Brain microvascular endothelial cell (primary cell): ENCODE data around the gene MRRF.

Experiments
- DNase-seq: peaks from one replicate; pipeline ENCODE4 v3.0.0-alpha.2; 2020
- H3K27ac ChIP-seq: fragments of 250-450 bp; sonication (Bioruptor Pico); 2 replicates; pipeline ENCODE4 v1.5.1; 2020; ENCODE audit warnings: mild to moderate bottlenecking, moderate library complexity
- H3K27me3 ChIP-seq: fragments of 250-450 bp; sonication (Bioruptor Pico); replicated peaks from 2 replicates; pipeline ENCODE4 v1.5.1; 2020; ENCODE audit warnings: mild to moderate bottlenecking
- H3K36me3 ChIP-seq: fragments of 250-450 bp; sonication (Bioruptor Pico); replicated peaks from 2 replicates; pipeline ENCODE4 v1.5.1; 2020; ENCODE audit warnings: mild to moderate bottlenecking
- H3K4me3 ChIP-seq: 2 replicates; pipeline ENCODE4 v1.5.1; 2011; ENCODE audit warnings: low read depth, mild to moderate bottlenecking, control low read depth, low read length, moderate library complexity
- in situ Hi-C: cut with HindIII; loops from 2 replicates; pipeline ENCODE4 v1.10.0; 2017; ENCODE audit warnings: low sequenced_read_pairs, low pct_ligation_motif_present
- TF ChIP-seq, protein P1 (sequence below): IDR thresholded peaks from 2 replicates; pipeline ENCODE4 v1.5.1; 2011; ENCODE audit warnings: low read depth, mild to moderate bottlenecking, moderate library complexity, low read length, control low read depth, inconsistent platforms; ENCODE audit errors: missing control alignments

MRRF gene

DNA sequence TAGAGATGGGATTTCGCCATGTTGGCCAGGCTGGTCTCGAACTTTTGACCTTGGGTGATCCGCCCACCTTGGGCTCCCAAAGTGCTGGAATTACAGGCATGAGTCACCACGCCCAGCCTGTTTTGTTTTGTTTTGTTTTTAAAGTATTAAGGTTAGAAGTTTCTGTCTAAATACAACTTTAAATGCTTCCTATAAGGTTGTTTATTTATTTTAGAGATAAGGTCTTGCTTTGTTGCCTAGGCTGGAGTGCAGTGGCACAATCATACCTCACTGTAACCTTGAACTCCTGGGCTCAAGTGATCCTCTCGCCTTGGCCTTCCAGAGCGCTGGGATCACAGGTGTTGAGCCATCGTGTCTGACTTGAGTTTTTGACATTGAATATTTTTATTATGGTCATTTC is 11.4 kb downstream of the MRRF start:
- no peak for DNase-seq
- in situ Hi-C loops, result no loop called here
- Histone ChIP-seq H3K36me3 (peaks cover 9% of the 10 kb centered on the region), H3K27ac (no peak overlapping the region), H3K27me3 (no peaks in the 10 kb centered on the region), H3K4me3 (no peak overlapping the region)
- TF ChIP-seq, protein P1, sequence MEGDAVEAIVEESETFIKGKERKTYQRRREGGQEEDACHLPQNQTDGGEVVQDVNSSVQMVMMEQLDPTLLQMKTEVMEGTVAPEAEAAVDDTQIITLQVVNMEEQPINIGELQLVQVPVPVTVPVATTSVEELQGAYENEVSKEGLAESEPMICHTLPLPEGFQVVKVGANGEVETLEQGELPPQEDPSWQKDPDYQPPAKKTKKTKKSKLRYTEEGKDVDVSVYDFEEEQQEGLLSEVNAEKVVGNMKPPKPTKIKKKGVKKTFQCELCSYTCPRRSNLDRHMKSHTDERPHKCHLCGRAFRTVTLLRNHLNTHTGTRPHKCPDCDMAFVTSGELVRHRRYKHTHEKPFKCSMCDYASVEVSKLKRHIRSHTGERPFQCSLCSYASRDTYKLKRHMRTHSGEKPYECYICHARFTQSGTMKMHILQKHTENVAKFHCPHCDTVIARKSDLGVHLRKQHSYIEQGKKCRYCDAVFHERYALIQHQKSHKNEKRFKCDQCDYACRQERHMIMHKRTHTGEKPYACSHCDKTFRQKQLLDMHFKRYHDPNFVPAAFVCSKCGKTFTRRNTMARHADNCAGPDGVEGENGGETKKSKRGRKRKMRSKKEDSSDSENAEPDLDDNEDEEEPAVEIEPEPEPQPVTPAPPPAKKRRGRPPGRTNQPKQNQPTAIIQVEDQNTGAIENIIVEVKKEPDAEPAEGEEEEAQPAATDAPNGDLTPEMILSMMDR, result no peak

DNA sequence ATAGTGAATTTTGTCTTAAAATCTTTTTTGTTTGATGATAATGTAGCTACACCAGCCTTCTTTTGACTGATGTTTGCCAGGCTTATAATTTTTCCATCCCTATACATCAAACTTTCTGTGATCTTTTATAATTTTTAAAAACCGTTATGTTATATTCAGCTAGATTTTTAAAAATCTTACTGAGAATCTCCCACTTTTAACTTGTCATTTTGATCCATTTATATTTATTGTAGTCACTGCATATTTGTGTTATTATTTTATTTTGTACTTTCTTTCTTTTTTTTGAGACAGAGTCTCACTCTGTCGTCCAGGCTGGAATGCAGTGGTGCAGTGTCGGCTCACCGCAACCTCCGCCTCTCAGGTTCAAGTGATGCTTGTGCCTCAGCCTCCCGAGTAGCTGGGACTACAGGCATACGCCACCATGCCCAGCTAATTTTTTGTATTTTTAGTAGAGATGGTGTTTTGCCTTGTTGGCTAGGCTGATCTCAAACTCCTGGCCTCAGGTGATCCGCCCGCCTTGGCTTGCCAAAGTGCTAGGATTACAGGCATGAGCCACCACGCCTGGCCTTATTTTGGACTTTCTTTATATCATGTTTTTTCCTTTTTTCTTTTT is 12.7 kb downstream of the MRRF start:
- no peak for DNase-seq
- in situ Hi-C loops, result no loop called here
- Histone ChIP-seq H3K36me3 (peaks cover 10% of the 10 kb centered on the region), H3K27ac (no peak overlapping the region), H3K4me3 (no peak overlapping the region), H3K27me3 (no peaks in the 10 kb centered on the region)
- TF ChIP-seq, protein P1, result no peak

DNA sequence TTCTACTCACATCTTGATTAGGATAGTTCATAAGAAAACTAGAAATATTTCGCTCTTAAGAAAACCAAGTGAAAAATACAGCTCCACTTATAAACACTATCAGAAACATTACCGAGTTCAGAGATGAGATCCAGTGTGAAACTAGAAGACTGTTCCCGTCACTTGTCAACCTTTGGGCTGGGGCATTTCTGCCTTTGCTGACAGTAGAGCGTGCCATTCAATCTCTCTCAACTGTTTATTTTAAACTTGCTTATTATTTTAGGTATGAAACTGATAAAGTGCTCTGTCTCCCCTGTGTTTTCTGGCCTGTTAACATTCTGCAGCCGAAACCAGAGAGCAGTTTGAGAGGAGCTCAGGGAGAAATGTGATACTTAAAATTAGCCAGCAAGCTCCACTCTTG is 16.7 kb downstream of the MRRF start:
- Histone ChIP-seq H3K36me3 (peaks cover 15% of the 10 kb centered on the region), H3K27me3 (no peaks in the 10 kb centered on the region), H3K27ac (no peak overlapping the region), H3K4me3 (no peak overlapping the region)
- in situ Hi-C loops, result no loop called here
- no peak for DNase-seq
- TF ChIP-seq, protein P1, result no peak

DNA sequence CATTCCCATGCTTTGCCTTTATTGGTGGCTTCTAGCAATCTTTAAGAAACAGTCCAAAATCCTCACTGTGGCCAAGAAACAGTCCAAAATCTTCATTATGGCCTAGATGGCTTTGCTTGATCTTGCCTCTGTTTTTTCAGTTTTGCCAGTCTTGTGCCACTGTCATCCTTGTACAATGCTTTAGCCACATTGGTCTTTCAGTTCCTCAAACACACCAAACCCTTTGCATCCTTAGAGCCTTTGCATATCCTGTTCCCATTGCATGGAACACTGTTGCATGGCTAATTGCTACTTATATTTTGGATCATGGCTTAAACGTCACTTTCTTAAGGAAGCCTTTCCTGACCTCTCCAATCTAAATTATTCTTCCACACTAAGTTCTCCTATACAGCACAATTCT is 22.1 kb downstream of the MRRF start:
- Histone ChIP-seq H3K27ac (no peak overlapping the region), H3K4me3 (no peak overlapping the region), H3K36me3 (peaks cover 22% of the 10 kb centered on the region), H3K27me3 (no peaks in the 10 kb centered on the region)
- DNase-seq, result no peak
- TF ChIP-seq, protein P1, result no peak
- in situ Hi-C loops, result no loop called here

DNA sequence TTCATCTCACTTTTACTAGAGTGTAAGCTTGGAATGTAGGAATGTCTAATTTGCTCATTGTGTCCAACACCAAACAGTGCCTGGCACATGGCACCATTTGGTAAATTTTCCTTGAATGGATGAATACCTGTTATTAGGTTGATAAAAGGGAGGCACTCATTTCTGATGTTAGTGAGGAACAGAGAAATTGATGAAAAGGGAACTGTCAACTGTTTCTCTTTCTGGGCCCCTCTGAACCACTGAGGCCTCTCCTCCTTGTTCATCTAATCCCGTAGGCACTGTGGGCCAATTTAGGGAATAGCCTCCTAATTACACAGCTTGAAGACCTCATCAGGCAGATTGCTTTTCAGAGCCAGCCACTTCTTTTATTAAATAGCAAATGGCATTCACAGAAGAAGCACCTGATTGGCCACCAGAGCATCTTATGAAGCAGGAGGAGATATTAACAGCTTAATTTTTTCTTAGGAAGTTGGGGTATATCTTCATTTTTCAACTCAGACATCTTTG is 22.6 kb downstream of the MRRF start:
- in situ Hi-C loops, result no loop called here
- no peak overlapping the region for H3K27ac ChIP-seq
- TF ChIP-seq, protein P1, result no peak
- no peaks in the 10 kb centered on the region for H3K27me3 ChIP-seq
- no peak for DNase-seq
- no peak overlapping the region for H3K4me3 ChIP-seq
- peaks cover 23% of the 10 kb centered on the region for H3K36me3 ChIP-seq

DNA sequence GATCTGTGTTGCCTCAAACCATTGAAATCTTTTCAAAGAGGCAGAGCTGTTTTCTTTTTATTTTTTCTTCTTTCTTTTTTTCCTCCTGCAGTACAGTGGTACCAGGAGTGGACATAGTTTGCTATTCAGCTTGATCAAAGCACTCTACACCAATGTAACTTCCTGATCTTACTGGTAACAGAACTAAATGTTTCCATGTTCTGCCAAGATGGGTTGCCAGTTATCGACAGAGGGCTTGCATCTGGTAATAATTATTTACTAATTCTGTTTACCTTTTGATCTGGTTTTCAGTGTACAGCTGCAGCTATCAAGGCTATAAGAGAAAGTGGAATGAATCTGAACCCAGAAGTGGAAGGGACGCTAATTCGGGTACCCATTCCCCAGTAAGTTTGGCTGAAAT is 26.8 kb downstream of the MRRF start:
- in situ Hi-C loops, result no loop called here
- H3K36me3 ChIP-seq, result peaks cover 20% of the 10 kb centered on the region
- no peak overlapping the region for H3K4me3 ChIP-seq

More for the DNA sequence above, 26.8 kb downstream of the MRRF start:
- DNase-seq, result no peak
- no peak overlapping the region for H3K27ac ChIP-seq
- H3K27me3 ChIP-seq, result no peaks in the 10 kb centered on the region
- TF ChIP-seq, protein P1, result no peak
